Omental fat pad (tissue), 4 donors: ENCODE measurements around the gene NR2F1-AS1. TPM values are rescaled to one million over a fixed set of nuclear protein-coding genes. Genes with fewer than 3 reads are reported as not detected.
"Not testable (repeated sequence)": the region's sequence is repeated elsewhere in the genome, so short reads cannot be mapped to it uniquely, and the experiment has no call there.

Experiments
- ATAC-seq: fragments of 150-250 bp; one replicate; pipeline ENCODE4 v1.9.1; 2016; ENCODE audit warnings: mild to moderate bottlenecking, moderate library complexity; ENCODE audit not compliant: low FRiP score
- DNase-seq: peaks from one replicate; pipeline ENCODE4 v3.0.0-alpha.2; 2019; ENCODE audit warnings: low spot score
- CTCF ChIP-seq, 3 donors: fragments of 450-650 bp; IDR thresholded peaks; one replicate each; pipeline ENCODE4 v1.5.1; 2016 to 2017; ENCODE audit warnings: antibody characterized with exemption in 3 of 3, mild to moderate bottlenecking in 3 of 3, moderate library complexity in 2 of 3
- total RNA-seq, 4 donors: library from RNA; depleted of rRNA; stranded (reverse); fragments of >200 nt; gene quantifications; one replicate each; pipeline ENCODE4 v1.1.0, GENCODE V29; 2016

NR2F1-AS1 gene
- total RNA-seq, 4 donors from 2014 or later: 17.3 to 31.0 (median 22.9) TPM

GRCh38 chr5:93569300-93570160 lies 11.5 kb downstream of the NR2F1-AS1 start:
- TF ChIP-seq CTCF (IDR thresholded peaks at IDR 0.05): no peak
- ATAC-seq (no peak), DNase-seq (no peak)

GRCh38 chr5:93567424-93567823 lies 13.6 kb downstream of the NR2F1-AS1 start:
- no peak for TF ChIP-seq CTCF (IDR thresholded peaks at IDR 0.05)
- ATAC-seq: no peak
- DNase-seq: no peak

GRCh38 chr5:93566091-93566490 lies 14.9 kb downstream of the NR2F1-AS1 start:
- ATAC-seq (no peak), DNase-seq (no peak)
- TF ChIP-seq CTCF (IDR thresholded peaks at IDR 0.05): no peak

- DNase-seq (no peak), ATAC-seq (no peak)
- TF ChIP-seq CTCF (IDR thresholded peaks at IDR 0.05): no peak
Observed at GRCh38 chr5:93557021-93557604, 23.9 kb downstream of the NR2F1-AS1 start.

- not testable (repeated sequence) for DNase-seq, ATAC-seq
Observed at GRCh38 chr5:93549594-93549993, 31.4 kb downstream of the NR2F1-AS1 start.

GRCh38 chr5:93545872-93546271 lies 35.1 kb downstream of the NR2F1-AS1 start:
- no peak for ATAC-seq
- no peak for TF ChIP-seq CTCF (IDR thresholded peaks at IDR 0.05)
- DNase-seq: no peak

- no peak for TF ChIP-seq CTCF (IDR thresholded peaks at IDR 0.05)
- ATAC-seq: peak; percentile 88
Observed at GRCh38 chr5:93532370-93532769, 48.6 kb downstream of the NR2F1-AS1 start.

GRCh38 chr5:93521815-93522214 lies 59.2 kb downstream of the NR2F1-AS1 start:
- not testable (repeated sequence) for ATAC-seq

More at GRCh38 chr5:93532370-93532769, 48.6 kb downstream of the NR2F1-AS1 start:
- peak; percentile 32 for DNase-seq

More at GRCh38 chr5:93521815-93522214, 59.2 kb downstream of the NR2F1-AS1 start:
- not testable (repeated sequence) for DNase-seq
